ENCODE results near the gene DLGAP4.

Gene DLGAP4

GRCh38 chr20:36573798-36574365 lies 267.7 kb downstream of the DLGAP4 start:
- H3K4me3 ChIP-seq = peak overlapping the region; percentile 80 to 90
- no peaks in the 10 kb centered on the region for H3K27me3 ChIP-seq
- H3K36me3 ChIP-seq = peaks cover 0 to 5% (median 2%) of the 10 kb centered on the region in 3 donors
- H3K4me1 ChIP-seq = peaks cover 0 to 29% (median 20%) of the 10 kb centered on the region in 4 donors
- peak overlapping the region; percentile 88 to 91 for H3K27ac ChIP-seq
- no peak for TF ChIP-seq CTCF (IDR thresholded peaks at IDR 0.05)
- no peak for DNase-seq
- intact Hi-C loops (cut with DNase I; ENCODE audit: low total_unique reads) = loop anchor here (2.0 to 10.0 kb wide), 2 partner anchors 31 to 181 kb away; partner anchors contain the start of gene RAB5IF
- no peaks in the 10 kb centered on the region for H3K9me3 ChIP-seq

- TF ChIP-seq CTCF (IDR thresholded peaks at IDR 0.05) = no peak
- peak overlapping the region; percentile 88 to 91 for H3K27ac ChIP-seq
- intact Hi-C loops (cut with DNase I; ENCODE audit: low total_unique reads) = loop anchor here (10.0 kb wide), 1 partner anchor 180 kb away; no protein-coding TSS in a partner anchor
- no peaks in the 10 kb centered on the region for H3K9me3 ChIP-seq
- peak overlapping the region; percentile 80 to 90 for H3K4me3 ChIP-seq
- no peaks in the 10 kb centered on the region for H3K27me3 ChIP-seq
- DNase-seq = peak; percentile 42 to 73
- peaks cover 0 to 12% (median 9%) of the 10 kb centered on the region in 3 donors for H3K36me3 ChIP-seq
- peaks cover 0 to 29% (median 20%) of the 10 kb centered on the region in 4 donors for H3K4me1 ChIP-seq
Measured at GRCh38 chr20:36574366-36575135, 268.4 kb downstream of the DLGAP4 start.

- H3K27me3 ChIP-seq = no peaks in the 10 kb centered on the region
- peaks cover 0 to 29% (median 20%) of the 10 kb centered on the region in 4 donors for H3K4me1 ChIP-seq
- peaks cover 15 to 24% (median 24%) of the 10 kb centered on the region in 3 donors for H3K36me3 ChIP-seq
- DNase-seq = no peak
- TF ChIP-seq CTCF (IDR thresholded peaks at IDR 0.05) = no peak
- H3K9me3 ChIP-seq = no peaks in the 10 kb centered on the region
- H3K27ac ChIP-seq = peak overlapping the region in 1 of 2 donors; percentile 88
- no peak overlapping the region for H3K4me3 ChIP-seq
- intact Hi-C loops (cut with DNase I; ENCODE audit: low total_unique reads) = loop anchor here (10.0 kb wide), 1 partner anchor 179 kb away; no protein-coding TSS in a partner anchor
Measured at GRCh38 chr20:36576081-36576445, 269.9 kb downstream of the DLGAP4 start.

Data from tibial artery (tissue), 4 donors.